Small intestine (tissue), 16 donors: Measurements from ENCODE around the gene AVPR1B. TPM values are rescaled to one million over a fixed set of nuclear protein-coding genes. Genes with fewer than 3 reads are reported as not detected.

ENCODE experiments used
- DNase-seq, 2 donors: peaks; one replicate each; pipeline versions ENCODE4 v3.0.0 to v3.0.0-alpha.2; 2013
- FAIRE-seq: peaks from 2 replicates; lab custom pipeline; 2012; peaks lifted over from hg19 to GRCh38; lab: Jason Lieb, UNC
- H3K27ac ChIP-seq, 3 donors: one replicate each; pipeline ENCODE4 v1.5.1; 2013; ENCODE audit warnings: low read length in 2 of 3, mild to moderate bottlenecking in 2 of 3, control low read depth in 1 of 3, inconsistent platforms in 1 of 3, low read depth in 1 of 3, moderate library complexity in 1 of 3
- H3K27me3 ChIP-seq, 3 donors: one replicate each; pipeline ENCODE4 v1.6.1; 2013; ENCODE audit warnings: low read length in 3 of 3, inconsistent platforms in 1 of 3; ENCODE audit not compliant: control insufficient read depth in 3 of 3, insufficient read depth in 3 of 3
- H3K36me3 ChIP-seq, 3 donors: one replicate each; pipeline ENCODE4 v1.6.1; 2013; ENCODE audit warnings: low read length in 3 of 3, inconsistent platforms in 1 of 3, low read depth in 1 of 3, mild to moderate bottlenecking in 1 of 3, moderate library complexity in 1 of 3; ENCODE audit not compliant: control insufficient read depth in 3 of 3, insufficient read depth in 2 of 3
- H3K4me1 ChIP-seq, 3 donors: one replicate each; pipeline ENCODE4 v1.6.1; 2013; ENCODE audit warnings: low read length in 2 of 3, inconsistent platforms in 1 of 3, low read depth in 1 of 3, mild to moderate bottlenecking in 1 of 3, moderate library complexity in 1 of 3; ENCODE audit not compliant: control insufficient read depth in 3 of 3, insufficient read depth in 2 of 3
- H3K4me3 ChIP-seq, 3 donors: one replicate each; pipeline ENCODE4 v1.5.1; 2013; ENCODE audit warnings: low read length in 3 of 3, control low read depth in 1 of 3, inconsistent platforms in 1 of 3, low read depth in 1 of 3, mild to moderate bottlenecking in 1 of 3, moderate library complexity in 1 of 3
- H3K9me3 ChIP-seq, 2 donors: one replicate each; pipeline ENCODE4 v1.6.1; 2013; ENCODE audit warnings: low read depth in 1 of 2, low read length in 1 of 2; ENCODE audit not compliant: control insufficient read depth in 2 of 2, insufficient read depth in 1 of 2
- WGBS, 3 donors: extraction: QIAGEN DNeasy Blood & Tissue Kit; methylation state at CpG; one replicate each; pipeline ENCODE4 v1.1.7; 2013; 5-methylcytosine and 5-hydroxymethylcytosine counted together
- long read RNA-seq, 10 donors: transcript quantifications; one replicate each; lab custom pipeline, GENCODE V29; 2026
- polyA plus RNA-seq, 4 donors: library from polyadenylated mRNA; stranded (reverse) in 3 of 4; unstranded in 1 of 4; fragments of 200-250 nt in 3 of 4; fragments of 120-200 nt in 1 of 4; gene quantifications; one replicate each; pipeline versions ENCODE4 v1.2.1 to v1.2.3, GENCODE V29; 2013
- donor health status: healthy with polysubstance abuse.
- donor health status: control.
- donor health status: control.
- donor health status: Bipolar disorder and iron deficiency.
- donor health status: healthy.

The AVPR1B gene
- under 1 TPM in 2 of 4 donors, not detected in 2; 0.10 to 0.75 TPM for polyA plus RNA-seq
- long read RNA-seq, donor 1, result 0 reads
- long read RNA-seq, donor 2, result 0 reads
- long read RNA-seq, donor 3, result 0 reads
- long read RNA-seq, donor 4, result 0 reads
- long read RNA-seq, donor 5, result 0 reads
- long read RNA-seq, donor 6, result 0 reads
- long read RNA-seq, donor 7, result 0 reads
- long read RNA-seq, donor 8, result 0 reads
- long read RNA-seq, donor 9, partial matches to known transcripts, result 0 of 1 reads
- long read RNA-seq, donor 9, other reads (novel, unspliced or antisense), result 0 of 1 reads
- long read RNA-seq, donor 10, result 0 reads

DNA sequence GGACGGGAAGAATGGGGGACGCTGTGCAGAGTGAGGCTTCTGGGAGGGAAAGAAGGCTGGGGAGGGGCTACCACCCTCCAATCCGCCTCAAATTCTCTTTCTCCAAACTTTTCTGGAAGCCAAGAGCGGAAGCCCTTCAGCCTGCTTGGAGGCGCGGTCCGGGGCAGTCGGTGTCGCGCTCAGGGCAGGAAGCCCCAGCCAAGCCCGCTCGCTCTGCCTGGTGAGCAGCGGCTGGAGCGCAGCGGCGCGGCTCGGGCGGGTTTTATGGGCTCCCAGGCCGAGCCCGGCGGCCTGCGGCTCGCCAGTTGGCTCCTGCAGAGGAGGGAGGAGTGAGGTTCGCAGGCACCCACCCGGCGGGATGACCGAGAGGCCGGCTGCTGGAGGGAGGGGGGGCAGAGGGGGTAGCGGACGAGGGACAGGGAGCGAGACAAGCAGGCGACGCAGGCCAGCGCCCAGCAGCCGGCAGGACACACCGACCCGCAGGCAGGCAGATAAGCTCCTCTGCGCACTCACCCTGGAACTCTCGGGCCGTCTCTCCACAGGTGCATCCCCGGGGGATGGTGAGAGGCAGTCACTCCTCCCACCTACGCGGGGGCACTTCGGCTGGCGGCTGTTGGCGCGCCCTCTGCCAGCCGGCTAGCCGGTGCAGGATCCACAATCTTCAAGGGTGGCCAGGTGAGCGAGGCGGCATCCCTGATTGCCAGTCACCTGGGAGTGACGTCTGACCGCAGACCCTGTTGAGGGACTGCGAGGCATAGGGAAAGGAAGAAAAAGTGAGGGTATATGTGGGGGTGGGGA is at the start of gene AVPR1B:
Gene AVPR1B (minus strand): TSS at position 238 of the 798 bp plus-strand sequence. CDS start 498 bp downstream, outside the sequence.
- FAIRE-seq (no peak), DNase-seq (peak; percentile 30 to 61)
- H3K27me3 ChIP-seq, result peaks cover 3 to 20% (median 8%) of the 10 kb centered on the region in 3 donors
- H3K36me3 ChIP-seq, result no peaks in the 10 kb centered on the region
- H3K4me3 ChIP-seq, result peak within 1 kb of the TSS in 2 of 3 donors; percentile 34 to 39
- peaks cover 0 to 12% (median 0%) of the 10 kb centered on the region in 3 donors for H3K4me1 ChIP-seq
- no peak within 1 kb of the TSS for H3K27ac ChIP-seq
- 1 to 3% (median 1%) methylated on average over 39 to 55 of the region's 55 CpGs for WGBS, 3 donors
- peaks cover 0 to 4% of the 10 kb centered on the region in 2 donors for H3K9me3 ChIP-seq

DNA sequence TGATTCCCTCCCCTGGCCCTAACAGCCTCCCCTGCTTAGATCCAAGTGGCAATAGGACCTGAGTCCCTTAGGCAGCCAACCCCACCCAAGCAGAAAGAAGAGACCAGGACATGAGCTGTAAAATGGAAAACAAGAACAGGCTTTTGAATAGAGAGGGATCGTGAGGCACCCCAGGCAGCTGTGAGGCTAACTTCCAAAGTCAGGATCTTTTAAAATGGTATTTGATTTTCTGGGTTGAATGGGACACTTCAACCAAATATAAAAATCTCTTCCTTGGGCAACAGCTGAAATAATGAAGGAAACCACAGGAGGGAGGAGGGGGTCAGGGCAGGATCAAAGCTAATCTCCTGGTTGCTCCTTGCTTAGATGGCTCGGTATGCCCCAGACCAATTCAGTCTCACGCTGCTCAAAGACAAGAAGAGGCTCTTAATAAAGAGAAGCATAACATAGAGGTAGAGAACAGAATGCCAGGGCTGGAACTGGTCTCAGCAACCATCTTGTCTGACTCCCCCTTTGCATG is 28.6 kb upstream of the AVPR1B start:
- DNase-seq, result no peak
- H3K36me3 ChIP-seq, result no peaks in the 10 kb centered on the region
- no peak overlapping the region for H3K4me3 ChIP-seq
- 70 to 74% (median 72%) methylated on average over 3 of the region's 3 CpGs for WGBS, 3 donors
- H3K9me3 ChIP-seq, result peaks cover 0 to 8% of the 10 kb centered on the region in 2 donors
- FAIRE-seq, result no peak
- peaks cover 0 to 6% (median 0%) of the 10 kb centered on the region in 3 donors for H3K4me1 ChIP-seq
- H3K27ac ChIP-seq, result no peak overlapping the region
- H3K27me3 ChIP-seq, result no peaks in the 10 kb centered on the region

DNA sequence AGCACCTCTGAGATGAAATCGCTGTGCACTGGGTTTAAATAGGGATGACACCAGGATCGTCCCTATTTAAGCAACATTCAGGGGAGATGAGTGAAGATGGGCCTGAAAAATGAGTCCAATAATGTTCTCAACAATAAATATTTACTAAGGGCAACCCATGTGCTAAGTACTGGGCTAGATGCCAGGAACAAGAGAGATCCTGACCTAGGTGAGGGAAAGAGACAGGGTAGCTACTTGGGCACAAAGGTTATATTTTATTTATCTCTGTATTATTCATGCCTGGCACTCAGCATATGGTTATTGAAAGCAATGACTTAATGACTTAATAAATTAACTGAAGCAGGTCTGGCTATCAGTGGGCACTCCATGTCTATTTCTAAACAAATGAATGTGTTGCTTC is 27.4 kb upstream of the AVPR1B start:
- Histone ChIP-seq H3K9me3 (peaks cover 0 to 4% of the 10 kb centered on the region in 2 donors), H3K36me3 (no peaks in the 10 kb centered on the region), H3K4me1 (peaks cover 0 to 6% (median 0%) of the 10 kb centered on the region in 3 donors), H3K27me3 (no peaks in the 10 kb centered on the region), H3K4me3 (no peak overlapping the region), H3K27ac (no peak overlapping the region)
- 13 to 55% (median 25%) methylated on average over 2 of the region's 2 CpGs for WGBS, 3 donors
- peak; percentile 23 for FAIRE-seq
- DNase-seq, result peak in 1 of 2 donors; percentile 91

- no peak overlapping the region for H3K4me3 ChIP-seq
- no peak overlapping the region for H3K27ac ChIP-seq
- no peaks in the 10 kb centered on the region for H3K27me3 ChIP-seq
- FAIRE-seq (no peak), DNase-seq (no peak)
- no peaks in the 10 kb centered on the region for H3K36me3 ChIP-seq
- peaks cover 0 to 6% (median 0%) of the 10 kb centered on the region in 3 donors for H3K4me1 ChIP-seq
- H3K9me3 ChIP-seq, result peaks cover 0 to 4% of the 10 kb centered on the region in 2 donors
- WGBS, 3 donors, result 82 to 88% (median 85%) methylated on average over 15 of the region's 15 CpGs
Measured at GRCh38 chr1:206143537-206144172, 26.5 kb upstream of the AVPR1B start.

DNA sequence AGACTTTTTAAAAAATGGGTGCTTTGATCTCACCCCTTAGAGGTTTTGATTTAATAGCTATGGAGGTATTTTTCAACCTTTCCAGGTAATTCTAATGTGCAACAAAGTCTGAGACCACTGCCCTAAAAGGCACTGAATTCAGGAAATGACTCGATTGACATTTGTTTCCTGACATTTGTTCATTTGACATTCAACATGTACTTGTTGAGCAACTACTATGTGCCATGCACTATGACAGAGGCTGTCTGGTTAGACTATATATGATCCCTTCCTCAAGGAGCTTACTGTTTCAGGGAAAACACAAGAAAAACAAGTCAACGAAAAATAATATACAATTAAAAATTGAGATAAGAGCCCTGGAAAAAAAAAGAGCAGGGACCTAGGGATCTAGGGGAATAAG is 25.6 kb upstream of the AVPR1B start:
- 70 to 85% (median 73%) methylated on average over 2 of the region's 2 CpGs for WGBS, 3 donors
- no peak for DNase-seq
- Histone ChIP-seq H3K27me3 (peaks cover 0 to 2% (median 0%) of the 10 kb centered on the region in 3 donors), H3K4me1 (peaks cover 0 to 6% (median 0%) of the 10 kb centered on the region in 3 donors), H3K27ac (no peak overlapping the region), H3K36me3 (no peaks in the 10 kb centered on the region), H3K9me3 (no peaks in the 10 kb centered on the region), H3K4me3 (no peak overlapping the region)
- no peak for FAIRE-seq

DNA sequence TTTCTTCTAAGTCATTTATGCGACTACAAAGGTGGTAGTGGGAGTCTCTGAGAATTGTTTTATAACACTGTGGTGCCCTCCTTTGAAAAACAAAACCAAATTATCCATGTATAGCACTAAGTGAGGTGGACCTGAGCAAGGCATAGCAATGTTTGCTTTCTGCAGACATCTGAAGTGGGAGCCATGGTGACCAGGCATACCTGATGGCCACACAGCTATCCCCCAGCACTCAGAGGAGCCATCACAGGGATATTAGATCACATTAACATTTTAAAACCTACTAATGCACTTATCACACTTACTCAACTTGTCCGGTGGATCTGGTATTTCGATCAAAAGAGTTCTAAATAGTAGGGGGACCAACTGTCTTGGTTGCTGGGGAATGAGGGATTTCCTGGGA is 24.8 kb upstream of the AVPR1B start:
- Histone ChIP-seq H3K36me3 (no peaks in the 10 kb centered on the region), H3K9me3 (no peaks in the 10 kb centered on the region), H3K4me1 (peaks cover 0 to 6% (median 0%) of the 10 kb centered on the region in 3 donors), H3K27me3 (peaks cover 0 to 2% (median 0%) of the 10 kb centered on the region in 3 donors), H3K4me3 (no peak overlapping the region), H3K27ac (no peak overlapping the region)
- FAIRE-seq (no peak), DNase-seq (no peak)
- WGBS, 3 donors, result 83 to 85% (median 83%) methylated on average over 3 of the region's 3 CpGs

DNA sequence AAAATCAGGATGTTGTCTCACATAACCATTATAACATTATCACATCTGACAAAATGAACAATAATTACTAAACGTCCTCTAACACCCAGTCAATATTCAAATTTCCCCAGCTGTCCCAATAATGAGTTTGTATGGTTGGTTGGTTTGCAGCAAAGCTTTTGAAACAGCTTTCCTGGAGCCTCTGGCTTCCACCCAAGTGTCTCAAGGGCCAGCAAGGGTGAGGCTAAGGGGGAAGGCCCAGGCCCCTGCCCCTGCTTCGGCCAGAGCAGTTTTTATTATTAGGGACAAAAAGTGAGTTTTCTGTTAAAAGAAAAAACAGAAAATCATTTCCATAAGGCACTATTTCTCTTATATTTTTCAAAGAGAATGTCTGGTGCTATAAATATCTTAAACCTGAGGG is 19.1 kb upstream of the AVPR1B start:
- FAIRE-seq, result no peak
- no peaks in the 10 kb centered on the region for H3K36me3 ChIP-seq
- 31 to 38% (median 34%) methylated on average over 2 of the region's 2 CpGs for WGBS, 3 donors

GRCh38 chr1:206135248-206135647 is 18.1 kb upstream of the AVPR1B start:
- H3K4me3 ChIP-seq, result no peak overlapping the region
- peaks cover 0 to 2% (median 0%) of the 10 kb centered on the region in 3 donors for H3K27me3 ChIP-seq
- H3K4me1 ChIP-seq, result peaks cover 0 to 8% (median 0%) of the 10 kb centered on the region in 3 donors
- no peak overlapping the region for H3K27ac ChIP-seq
- no peaks in the 10 kb centered on the region for H3K9me3 ChIP-seq
- no peaks in the 10 kb centered on the region for H3K36me3 ChIP-seq
- DNase-seq (no peak), FAIRE-seq (no peak)
- WGBS, 3 donors, result 45 to 66% (median 49%) methylated on average over 2 of the region's 2 CpGs

More for the DNA sequence above, 19.1 kb upstream of the AVPR1B start:
- Histone ChIP-seq H3K4me3 (no peak overlapping the region), H3K27ac (no peak overlapping the region), H3K9me3 (no peaks in the 10 kb centered on the region), H3K4me1 (peaks cover 0 to 8% (median 0%) of the 10 kb centered on the region in 3 donors), H3K27me3 (peaks cover 0 to 2% (median 0%) of the 10 kb centered on the region in 3 donors)
- DNase-seq, result no peak
